GM21825 (cell line): ENCODE results near the gene RGS19.

Experiments used
- ATAC-seq: cut with Tn5 transposase; IDR thresholded peaks from one replicate; pipeline ENCODE4 v1.9.1; 2021; ENCODE audit warnings: mild to moderate bottlenecking, moderate library complexity; ENCODE audit not compliant: unreplicated experiment

RGS19 gene

DNA sequence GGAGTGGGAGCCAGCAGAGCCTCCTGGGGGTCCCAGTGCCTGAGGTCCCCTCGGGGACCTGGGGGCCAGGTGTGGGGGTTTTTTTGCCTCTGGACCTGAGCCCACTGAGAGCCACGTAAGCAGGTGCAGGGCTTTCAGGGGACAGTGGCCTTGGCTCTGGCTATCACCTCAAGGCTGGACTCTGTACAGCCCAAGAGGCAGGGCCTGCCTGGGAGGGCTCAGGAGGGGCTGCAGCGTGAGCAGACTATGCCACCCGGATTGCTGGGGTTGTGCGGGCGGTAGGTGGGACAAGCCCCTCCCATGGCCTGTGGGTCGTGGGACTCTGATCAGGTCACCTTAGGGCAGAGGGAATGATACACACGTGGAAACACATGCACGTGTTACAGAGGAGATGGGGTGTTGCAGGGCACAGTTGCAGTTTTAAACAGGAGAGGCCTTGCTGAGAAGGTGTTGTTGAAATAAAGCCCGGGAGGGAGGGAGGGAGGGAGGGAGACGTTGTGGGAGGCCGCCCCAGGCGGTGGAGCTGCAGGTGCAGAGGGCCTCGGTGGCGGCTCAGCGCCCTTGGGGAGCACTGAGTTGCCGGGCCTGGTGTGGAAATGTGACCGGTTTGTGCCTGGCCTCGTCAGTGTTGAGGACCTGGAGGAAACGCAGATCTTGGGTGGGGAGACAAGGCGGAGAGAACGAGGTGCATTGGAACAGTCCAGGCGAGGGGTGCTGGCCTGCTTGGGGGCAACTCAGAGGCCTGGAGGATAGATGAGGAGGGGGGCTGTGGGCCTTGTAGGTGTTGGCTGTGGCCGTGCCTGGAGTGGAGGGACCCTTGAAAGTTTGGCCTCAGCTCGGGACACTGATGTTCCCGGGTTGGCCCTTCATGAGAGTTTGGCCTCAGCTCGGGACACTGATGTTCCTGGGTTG lies 14.0 kb downstream of the RGS19 start:
- ATAC-seq, result no peak

DNA sequence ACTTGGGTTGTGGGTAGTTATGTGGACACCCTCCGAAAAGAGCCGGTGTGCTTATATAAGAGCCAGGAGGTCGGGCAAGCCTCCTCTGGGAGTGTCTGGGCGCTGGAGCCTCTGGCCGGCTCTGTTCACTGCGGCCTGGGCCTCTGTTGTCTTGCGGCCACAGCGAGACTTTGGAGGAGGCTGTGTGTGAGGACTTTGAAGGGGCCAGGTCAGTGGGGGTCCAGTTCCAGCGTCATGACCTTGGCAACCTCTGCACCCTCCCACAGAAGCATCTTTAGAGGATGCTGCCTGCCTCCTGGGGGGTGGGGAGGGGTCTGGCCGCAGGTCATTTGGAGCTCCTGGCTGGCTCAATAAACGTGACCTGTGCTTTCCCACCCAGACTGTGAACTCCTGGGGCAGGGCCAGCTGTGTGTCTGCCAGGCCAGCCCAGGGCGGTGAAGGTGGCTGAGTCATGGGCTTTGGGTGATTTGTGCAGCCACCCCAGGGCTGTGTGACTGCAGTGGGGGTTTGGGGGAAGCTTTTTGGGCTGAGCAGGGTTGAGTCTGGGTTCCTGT lies 15.1 kb downstream of the RGS19 start:
- no peak for ATAC-seq

DNA sequence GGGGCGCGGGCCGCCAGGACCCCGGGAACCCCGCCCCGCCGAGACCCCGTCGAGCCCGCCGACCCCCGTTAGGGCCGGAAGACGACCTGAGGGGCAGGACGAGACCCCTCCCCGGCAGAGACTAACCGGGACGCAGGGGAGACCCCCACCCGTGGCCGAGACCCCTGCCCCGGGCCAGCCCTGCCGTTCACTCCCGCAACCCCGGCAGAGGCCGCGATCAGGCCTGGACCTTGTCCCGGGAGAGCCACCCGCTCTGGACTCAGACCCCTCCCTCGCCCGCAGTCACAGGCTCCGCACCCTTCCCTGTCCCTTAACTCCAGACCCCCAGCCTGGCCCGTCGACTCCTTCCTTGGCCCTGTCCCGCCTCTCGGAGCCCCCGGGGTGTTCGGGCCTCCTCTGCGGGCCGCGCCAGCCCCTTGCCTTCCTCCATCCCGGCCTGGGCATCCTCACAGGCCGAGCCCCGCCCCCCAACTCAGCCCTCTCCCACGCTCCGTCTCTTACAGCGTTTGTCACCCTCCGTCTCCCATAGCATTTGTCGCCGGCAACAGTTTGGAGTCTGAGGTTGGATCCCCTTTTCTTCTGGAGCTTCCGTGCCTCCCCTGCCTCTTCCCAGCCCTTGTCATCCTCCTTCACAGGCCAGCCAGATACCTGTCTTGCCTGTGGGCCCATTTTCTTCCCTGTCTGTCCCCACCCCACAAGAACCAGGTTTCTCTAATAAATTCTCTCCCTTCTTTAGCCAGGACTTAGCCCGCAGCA lies 15.8 kb downstream of the RGS19 start:
- no peak for ATAC-seq

DNA sequence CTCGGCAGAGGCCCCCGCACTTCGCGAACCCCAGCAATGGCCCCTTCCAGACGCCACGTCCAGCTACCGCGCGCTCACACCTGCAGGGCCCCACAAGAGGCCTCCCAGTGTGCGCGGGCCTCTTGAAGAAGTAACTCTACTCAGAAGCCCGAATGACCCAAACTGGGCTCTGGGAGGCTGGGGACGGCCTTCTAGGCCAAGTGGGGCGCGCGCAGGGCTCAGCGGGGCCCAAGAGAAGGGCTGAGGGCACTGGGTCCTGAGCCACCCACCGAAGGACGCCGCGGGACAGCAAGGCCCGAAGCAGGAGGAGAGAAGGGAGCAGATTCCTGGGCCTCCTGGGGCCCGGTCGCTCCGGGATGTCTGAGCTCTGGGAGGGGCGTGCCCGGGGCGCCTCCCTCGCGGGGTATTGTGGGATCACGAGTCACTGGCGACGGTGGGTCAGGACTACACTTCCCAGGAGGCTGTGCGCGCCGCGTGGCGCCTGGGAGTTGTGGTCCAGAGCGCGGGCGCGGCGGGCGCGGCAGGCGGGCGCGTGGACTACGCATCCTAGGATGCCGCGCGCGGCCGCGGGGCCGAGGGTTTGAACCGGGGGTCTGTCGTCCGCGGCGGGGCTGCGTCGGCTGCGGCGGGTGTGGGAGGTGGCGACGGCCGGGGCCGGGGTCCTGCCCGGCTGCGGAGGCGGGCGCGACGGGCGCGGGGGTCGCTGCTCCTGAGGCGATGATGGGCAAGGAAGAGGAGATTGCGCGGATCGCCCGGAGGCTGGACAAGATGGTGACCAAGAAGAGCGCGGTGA lies 16.5 kb downstream of the RGS19 start, which contains the start of gene TCEA2:
Gene TCEA2 (plus strand): TSS at position 603 of the 793 bp plus-strand sequence. CDS start 115 bp downstream, at position 718.
- peak; percentile 66 for ATAC-seq

DNA sequence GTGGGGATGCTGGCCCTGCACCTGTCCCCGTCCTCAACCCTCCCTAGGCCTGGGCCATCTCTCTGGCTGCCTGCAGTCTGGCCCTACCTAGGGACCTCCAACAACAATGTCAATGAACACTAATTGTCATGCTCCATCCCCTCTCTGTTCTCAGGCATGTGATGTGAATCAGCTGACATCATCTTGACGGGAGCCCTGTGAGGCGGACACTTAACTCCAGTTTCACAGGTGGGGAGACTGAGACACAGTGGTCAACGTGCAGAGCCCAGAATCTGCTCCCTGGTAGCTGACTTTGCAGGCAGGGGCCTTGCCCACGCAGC lies 17.1 kb downstream of the RGS19 start:
- ATAC-seq, result no peak

DNA sequence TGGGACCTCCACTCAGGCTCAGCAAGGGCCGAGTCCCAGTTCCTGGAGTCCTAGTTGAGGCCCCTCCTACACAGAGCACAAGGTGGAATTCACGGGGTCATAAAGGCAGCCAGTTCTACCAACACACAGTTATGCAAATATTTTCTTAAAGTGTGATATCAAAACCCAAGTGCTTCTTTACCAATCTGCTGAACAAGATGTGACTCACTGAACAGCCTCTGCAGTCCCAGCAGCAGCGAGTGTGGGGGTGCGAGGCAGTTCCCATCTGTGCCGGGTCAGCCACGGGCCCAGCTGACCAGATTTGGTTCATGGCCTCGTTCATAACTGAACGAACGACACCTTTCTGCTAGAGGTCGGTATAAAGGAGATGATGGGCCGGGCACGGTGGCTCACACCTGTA lies 20.8 kb downstream of the RGS19 start:
- ATAC-seq, result no peak

DNA sequence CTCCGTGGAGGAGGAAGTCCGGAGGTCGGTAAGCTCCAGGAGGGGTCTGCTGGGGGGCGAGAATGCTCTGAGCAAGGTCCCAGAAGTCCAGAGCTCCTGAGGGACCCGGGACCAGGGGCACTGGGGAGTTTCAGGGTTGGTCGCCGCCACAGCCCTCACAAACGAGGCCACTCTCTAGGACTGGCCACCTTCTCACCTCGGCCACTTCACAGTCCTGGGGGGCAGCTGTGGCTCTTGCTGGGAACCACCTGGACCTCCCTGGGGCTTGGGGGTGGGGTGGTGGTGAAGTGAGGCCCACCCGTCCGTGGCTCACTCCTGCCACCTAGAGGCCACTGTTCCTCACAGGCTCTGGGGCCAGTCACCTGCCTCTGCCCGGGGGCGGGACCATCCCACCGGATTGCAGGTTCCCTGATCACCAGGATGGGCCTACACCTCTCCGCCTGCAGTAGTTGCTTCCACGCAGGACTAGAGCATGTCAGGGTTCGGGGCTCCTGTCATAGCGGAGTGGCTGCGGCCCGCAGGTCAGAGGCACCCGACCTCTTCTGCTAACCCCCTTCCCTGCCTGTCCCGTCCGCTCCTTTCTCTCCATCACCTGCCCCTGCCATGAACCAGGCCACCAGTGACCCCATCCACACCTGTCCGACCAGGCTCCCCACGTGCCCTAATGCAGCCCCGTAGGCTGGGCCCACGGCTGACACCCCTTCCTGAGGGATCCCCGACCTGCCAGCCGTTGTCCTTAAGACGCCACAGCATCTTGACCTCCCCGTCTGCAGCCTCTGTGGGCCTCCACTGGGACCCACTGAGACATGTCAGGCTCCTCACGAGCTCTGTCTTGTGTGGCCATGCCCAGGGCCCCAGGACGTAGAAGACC lies 21.5 kb downstream of the RGS19 start:
- peak; percentile 38 for ATAC-seq

DNA sequence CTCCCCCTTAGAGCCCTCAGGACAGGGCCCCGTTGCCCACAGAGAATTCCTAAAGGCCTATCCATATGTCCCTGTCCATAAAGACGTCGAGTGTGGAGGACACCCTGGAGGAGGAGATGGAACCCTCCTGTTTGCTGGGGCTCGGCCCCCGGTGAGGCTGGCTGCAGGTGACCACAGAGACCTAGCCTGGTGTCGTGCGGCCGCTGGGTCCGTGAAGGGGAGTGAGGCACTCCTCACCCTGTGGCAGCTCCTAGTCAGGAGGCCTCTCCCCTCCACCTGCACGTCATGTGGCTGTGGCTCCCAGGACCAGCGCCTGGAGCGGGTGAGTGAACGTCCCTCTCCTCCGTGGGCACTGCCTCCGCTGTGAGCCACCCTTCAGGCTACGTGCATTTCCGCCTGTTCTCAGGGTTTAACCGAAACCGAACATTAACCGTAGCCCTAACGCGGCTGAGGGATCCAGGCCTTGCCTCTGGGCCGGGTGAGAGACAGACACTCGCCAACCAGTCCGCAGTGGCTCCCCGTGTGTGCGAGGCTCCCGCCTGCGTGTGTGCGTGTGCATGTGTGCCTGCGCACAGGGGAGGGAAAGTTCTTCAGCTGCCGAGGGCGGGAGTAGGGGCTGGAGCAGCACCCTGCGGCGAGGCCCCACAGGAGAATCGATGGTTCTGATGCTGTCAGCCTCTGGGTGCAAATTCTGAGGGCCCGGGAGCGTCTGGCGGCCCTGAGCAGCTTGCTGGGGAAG lies 22.3 kb downstream of the RGS19 start:
- no peak for ATAC-seq

DNA sequence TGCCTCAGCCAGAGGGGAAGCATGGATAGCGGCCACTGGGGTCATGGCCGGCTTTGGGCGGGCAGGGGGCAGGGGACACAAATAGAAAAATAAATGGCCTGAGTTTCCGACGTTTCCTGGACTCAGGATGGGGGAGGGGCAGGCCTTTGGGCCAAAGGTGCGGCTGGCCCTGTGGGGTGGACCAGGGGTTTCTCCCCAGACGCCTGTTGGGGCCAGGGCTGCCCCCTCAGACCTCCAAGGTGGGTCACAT lies 22.8 kb downstream of the RGS19 start:
- no peak for ATAC-seq

DNA sequence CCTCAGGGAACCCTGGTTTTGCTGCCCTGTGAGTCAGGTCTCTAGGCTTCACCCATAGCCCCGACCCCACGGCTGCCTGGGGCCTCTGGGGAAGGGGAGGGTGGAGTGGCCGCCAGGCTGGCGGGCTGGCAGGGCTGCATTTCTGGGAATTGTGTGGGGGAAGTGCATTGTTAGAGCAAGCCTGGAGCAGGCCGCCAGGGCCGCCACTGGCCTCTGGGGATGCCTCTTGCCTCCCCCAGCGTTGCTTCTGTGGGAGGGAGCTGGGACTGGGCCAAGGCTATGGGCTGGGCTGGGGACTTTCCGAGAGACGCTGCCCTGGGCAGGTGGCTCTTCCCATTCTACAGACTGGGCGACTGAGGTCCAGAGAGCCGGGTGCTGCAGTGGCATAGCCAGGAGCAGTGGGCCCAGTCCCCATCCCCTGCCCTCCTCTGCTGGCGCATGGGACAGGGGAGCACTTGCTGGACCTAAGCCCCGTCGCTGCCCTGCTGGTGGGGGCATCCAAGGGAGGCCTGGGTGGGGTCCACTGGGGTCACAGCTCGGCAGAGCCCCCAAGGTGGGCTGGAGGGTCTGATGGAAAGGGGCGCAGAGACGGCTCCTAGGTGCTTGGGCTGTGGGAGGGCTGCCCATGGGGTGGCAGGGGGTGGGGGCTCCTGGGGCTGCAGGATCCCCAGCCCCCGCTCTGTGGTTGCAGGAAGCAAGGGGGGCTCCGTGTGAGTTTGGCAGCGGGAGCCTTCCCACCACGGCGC lies 23.3 kb downstream of the RGS19 start:
- no peak for ATAC-seq

DNA sequence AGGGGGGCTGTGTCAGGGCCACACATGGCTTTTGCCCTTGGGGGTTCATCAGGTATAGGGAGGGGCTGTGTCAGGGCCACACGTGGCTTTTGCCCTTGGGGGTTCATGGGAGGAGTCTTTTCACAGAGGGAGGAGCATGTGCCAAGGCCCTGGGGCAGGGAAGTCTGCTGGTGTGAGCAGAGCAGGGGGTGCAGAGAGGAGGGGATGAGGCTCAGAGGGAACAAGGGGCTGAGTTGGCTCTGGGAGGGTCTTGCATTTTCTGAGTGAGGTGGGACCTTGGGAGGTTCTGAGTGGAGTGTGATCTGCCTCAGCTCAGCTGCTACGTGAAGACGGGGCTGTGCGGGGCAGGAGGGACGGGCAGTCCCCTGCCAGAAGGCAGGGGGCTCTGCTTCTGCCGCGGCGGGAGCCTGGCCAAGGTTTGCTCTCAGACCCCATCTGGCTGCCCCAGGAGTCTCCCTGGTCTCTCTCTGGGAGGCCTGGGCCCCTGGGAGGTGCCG lies 23.9 kb downstream of the RGS19 start:
- ATAC-seq, result no peak

DNA sequence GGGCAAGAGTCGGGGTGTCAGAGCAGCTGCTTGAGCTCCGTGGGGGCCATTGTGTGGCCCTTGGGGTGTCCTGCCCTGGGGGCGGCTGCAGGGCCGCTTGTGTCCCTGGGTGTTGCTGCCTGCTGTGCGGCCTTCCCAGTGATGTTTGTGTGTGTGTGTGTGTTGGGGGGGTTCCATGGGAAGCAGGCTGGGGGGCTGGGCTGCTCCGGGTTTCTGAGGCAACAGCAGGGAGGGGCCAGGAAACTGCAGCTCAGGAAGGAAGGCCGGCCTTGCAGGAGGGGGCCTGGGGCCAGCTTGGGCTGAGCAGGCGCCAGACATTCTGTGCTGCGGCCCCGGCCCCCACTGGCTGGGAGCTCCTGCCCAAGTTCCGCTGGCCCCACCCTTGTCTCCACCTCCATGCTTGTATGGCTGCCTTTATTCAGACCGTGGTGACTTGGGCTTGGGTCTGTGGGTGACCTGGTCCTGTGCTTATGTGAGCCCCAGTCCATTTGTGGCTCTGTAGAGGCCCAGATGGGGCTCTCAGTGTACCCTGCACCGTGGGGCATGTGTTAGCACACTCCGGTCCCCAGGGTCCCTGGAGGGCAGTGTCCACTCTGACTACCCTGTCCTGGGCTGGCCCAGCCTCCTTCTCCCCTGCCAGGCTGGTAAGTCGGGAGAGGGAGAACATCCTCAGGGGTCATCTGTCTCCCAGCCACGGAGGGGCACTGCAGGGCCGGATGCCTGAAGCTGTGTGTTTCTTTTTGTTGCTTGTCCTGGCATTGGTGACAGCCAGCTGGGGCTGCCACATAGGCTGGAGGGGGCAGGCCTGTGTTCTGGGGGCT lies 25.3 kb downstream of the RGS19 start:
- ATAC-seq, result no peak

DNA sequence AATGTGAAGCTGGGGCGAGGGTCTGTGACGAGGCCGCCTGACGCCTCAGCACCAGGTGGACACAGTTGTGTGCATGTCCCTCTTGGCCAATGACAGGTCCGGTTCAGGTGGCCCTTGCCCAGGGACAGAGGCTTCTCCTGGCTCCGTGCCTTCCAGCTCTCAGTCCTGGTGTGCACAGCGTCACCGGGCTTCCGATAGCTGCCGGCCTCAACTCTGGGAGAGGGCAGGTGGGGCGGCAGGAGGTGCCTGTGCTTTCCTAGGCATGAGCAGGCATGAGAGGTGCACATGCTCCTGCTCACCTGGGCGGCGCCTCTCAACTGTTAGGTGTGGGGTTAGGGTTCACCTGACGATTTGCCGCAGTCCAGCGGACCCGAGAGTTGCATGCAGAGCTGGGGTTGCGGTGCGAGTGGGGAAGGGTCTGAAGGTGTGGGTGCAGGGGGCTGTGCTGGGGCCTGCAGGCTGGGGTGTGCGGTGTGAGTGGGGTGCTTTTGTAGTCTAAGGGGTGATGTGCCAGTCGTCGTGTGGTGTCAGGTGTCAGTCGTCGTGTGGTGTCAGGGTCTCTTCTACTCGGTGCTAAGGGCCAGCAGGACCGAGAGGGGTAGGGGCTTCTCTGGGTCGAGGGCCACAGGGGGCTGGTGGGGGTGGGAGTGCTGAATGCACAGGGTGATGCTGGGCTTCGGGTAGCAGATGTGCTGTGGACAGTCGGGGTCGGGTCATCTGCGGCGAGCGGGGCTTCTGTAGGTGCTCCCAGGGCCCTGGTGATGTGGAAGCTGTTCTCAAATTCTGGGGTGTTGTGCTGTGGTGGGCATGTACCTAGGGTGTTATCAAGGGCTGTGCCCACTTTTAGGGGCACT lies 26.1 kb downstream of the RGS19 start:
- no peak for ATAC-seq

DNA sequence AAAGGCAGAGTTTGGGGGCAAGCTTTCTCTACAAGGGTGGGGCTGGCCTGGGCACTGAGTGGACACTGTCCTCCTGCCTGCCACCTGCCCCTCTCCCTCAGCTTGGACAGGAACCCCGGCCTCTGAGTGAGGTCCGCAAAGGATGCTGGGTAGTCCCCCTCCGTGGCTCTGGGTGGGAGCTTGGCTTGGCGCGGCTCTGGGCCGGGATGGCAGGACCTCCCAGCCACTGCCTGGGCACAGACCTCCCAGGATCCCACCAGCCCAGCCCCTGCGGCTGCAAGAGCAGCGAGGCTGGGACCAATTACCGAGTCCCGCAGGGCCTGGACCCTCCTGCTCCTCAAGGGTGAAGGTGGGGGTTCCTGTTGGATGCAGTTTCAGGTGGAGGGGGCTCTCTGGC lies 27.0 kb downstream of the RGS19 start:
- no peak for ATAC-seq

DNA sequence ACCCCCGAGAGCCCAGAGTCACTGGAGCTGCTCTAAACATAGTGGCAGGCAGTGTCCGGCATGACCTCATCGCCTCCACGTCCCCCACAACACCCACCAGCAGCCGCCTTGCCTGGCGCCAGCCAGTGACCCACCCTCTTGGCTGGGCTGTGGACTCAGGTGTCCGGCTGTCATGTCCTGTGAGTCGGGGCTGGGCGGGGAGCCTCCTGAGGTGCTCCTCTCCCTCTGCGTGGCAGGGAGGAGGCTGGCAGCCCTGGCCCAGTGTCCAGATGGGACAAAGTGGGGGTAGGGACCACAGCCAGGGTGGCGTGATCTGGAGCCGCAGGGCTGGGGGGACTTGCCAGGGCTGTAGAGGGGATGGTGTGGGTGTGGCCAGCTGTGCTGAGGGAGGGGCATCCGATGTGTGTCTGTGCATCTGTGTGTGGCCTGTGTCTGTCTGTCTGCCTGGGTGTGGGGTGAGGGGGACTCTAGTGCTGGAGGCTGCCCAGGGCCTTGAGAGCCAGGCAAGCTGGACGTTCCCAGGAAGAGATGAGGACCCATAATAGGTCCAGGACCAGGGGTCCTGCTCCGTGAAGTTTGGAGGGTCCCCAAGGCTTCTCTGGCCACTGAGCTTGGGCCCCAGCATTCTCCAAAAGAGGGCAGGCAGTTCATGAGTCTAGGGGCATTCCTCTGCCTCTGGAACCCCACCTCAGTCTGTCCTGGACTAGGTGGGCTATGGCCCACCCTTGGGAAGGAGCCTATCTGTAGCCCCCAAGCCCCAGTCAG lies 27.6 kb downstream of the RGS19 start:
- no peak for ATAC-seq

DNA sequence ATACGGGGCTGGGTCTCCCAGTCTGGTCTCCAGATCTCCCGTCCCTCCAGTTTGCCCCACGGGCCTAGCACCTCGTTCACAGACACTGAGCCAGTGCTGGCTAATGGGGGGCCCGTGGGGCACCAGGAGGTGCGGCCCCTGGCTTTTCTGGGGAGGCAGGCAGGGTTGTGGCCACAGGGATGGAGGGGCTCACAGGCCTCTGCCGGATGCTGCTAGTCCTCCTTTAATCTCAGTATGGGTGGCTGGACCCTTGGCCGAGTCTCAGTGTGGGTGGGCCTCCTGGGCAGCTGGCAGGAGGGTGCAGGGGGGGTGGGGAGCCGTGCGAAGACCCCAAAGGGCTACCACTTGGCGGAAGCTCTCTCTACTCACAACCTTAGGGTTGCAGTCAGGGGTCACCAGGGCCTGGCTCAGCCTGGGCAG lies 28.3 kb downstream of the RGS19 start:
- no peak for ATAC-seq
